Nephron (organoid): ENCODE data around the gene SERGEF.

Experiments used
- H3K27ac Mint-ChIP-seq, 3 experiments: 2 replicates each; pipeline ENCODE4 v1.8.0; 2020; ENCODE audit warnings: mixed read lengths in 3 of 3, mild to moderate bottlenecking in 2 of 3, moderate library complexity in 1 of 3
- H3K27me3 Mint-ChIP-seq: 2 replicates; pipeline ENCODE4 v1.8.0; 2021; ENCODE audit warnings: low read depth, mild to moderate bottlenecking, moderate library complexity, mixed read lengths
- H3K36me3 Mint-ChIP-seq: 2 replicates; pipeline ENCODE4 v1.8.0; 2020; ENCODE audit warnings: low read depth, mixed read lengths
- H3K4me1 Mint-ChIP-seq: 2 replicates; pipeline ENCODE4 v1.8.0; 2020; ENCODE audit warnings: mixed read lengths
- H3K4me3 Mint-ChIP-seq, 3 experiments: 2 replicates each; pipeline ENCODE4 v1.8.0; 2020; ENCODE audit warnings: mild to moderate bottlenecking in 3 of 3, mixed read lengths in 3 of 3, moderate library complexity in 2 of 3
- H3K9me3 Mint-ChIP-seq: 2 replicates; pipeline ENCODE4 v1.8.0; 2020; ENCODE audit warnings: mixed read lengths
- CTCF ChIP-seq, 3 experiments: fragments of 200-600 bp; sonication (generic); IDR thresholded peaks; one replicate each; pipeline ENCODE4 v1.5.0; 2021; ENCODE audit warnings: antibody characterized with exemption in 3 of 3; ENCODE audit not compliant: unreplicated experiment in 3 of 3

SERGEF gene

GRCh38 chr11:18016789-18017188, 3.9 kb upstream of the SERGEF start:
- no peak for TF ChIP-seq CTCF (IDR thresholded peaks at IDR 0.05; ENCODE audit: unreplicated experiment in 3 of 3)
- H3K27me3 Mint-ChIP-seq, result peaks cover 25% of the 10 kb centered on the region
- no peak overlapping the region for H3K27ac Mint-ChIP-seq
- peaks cover 12% of the 10 kb centered on the region for H3K4me1 Mint-ChIP-seq
- H3K4me3 Mint-ChIP-seq, result peak overlapping the region in 1 of 3 experiments; percentile 39
- H3K9me3 Mint-ChIP-seq, result no peaks in the 10 kb centered on the region
- H3K36me3 Mint-ChIP-seq, result no peaks in the 10 kb centered on the region

- H3K4me1 Mint-ChIP-seq, result peaks cover 13% of the 10 kb centered on the region
- H3K27me3 Mint-ChIP-seq, result peaks cover 27% of the 10 kb centered on the region
- H3K36me3 Mint-ChIP-seq, result no peaks in the 10 kb centered on the region
- H3K9me3 Mint-ChIP-seq, result no peaks in the 10 kb centered on the region
- no peak overlapping the region for H3K27ac Mint-ChIP-seq
- no peak for TF ChIP-seq CTCF (IDR thresholded peaks at IDR 0.05; ENCODE audit: unreplicated experiment in 3 of 3)
- H3K4me3 Mint-ChIP-seq, result peak overlapping the region; percentile 65 to 77 (median 69)
Measured at GRCh38 chr11:18014876-18015275, 2.0 kb upstream of the SERGEF start.

- no peaks in the 10 kb centered on the region for H3K36me3 Mint-ChIP-seq
- H3K9me3 Mint-ChIP-seq, result no peaks in the 10 kb centered on the region
- peak overlapping the region; percentile 95 to 99 (median 96) for H3K4me3 Mint-ChIP-seq
- no peak for TF ChIP-seq CTCF (IDR thresholded peaks at IDR 0.05; ENCODE audit: unreplicated experiment in 3 of 3)
- peaks cover 13% of the 10 kb centered on the region for H3K4me1 Mint-ChIP-seq
- peak overlapping the region; percentile 16 to 87 (median 61) for H3K27ac Mint-ChIP-seq
- peaks cover 25% of the 10 kb centered on the region for H3K27me3 Mint-ChIP-seq
Measured at GRCh38 chr11:18013790-18014507, 1.1 kb upstream of the SERGEF start.

- H3K27me3 Mint-ChIP-seq, result peaks cover 25% of the 10 kb centered on the region
- peaks cover 13% of the 10 kb centered on the region for H3K4me1 Mint-ChIP-seq
- peak overlapping the region; percentile 88 to 99 (median 92) for H3K4me3 Mint-ChIP-seq
- H3K27ac Mint-ChIP-seq, result peak overlapping the region; percentile 21 to 58 (median 32)
- H3K9me3 Mint-ChIP-seq, result no peaks in the 10 kb centered on the region
- no peak for TF ChIP-seq CTCF (IDR thresholded peaks at IDR 0.05; ENCODE audit: unreplicated experiment in 3 of 3)
- H3K36me3 Mint-ChIP-seq, result no peaks in the 10 kb centered on the region
Measured at GRCh38 chr11:18012122-18012905, 533 bp downstream of the SERGEF start.

- H3K9me3 Mint-ChIP-seq, result no peaks in the 10 kb centered on the region
- no peak for TF ChIP-seq CTCF (IDR thresholded peaks at IDR 0.05; ENCODE audit: unreplicated experiment in 3 of 3)
- H3K4me1 Mint-ChIP-seq, result peaks cover 13% of the 10 kb centered on the region
- H3K27me3 Mint-ChIP-seq, result peaks cover 25% of the 10 kb centered on the region
- peaks cover 1% of the 10 kb centered on the region for H3K36me3 Mint-ChIP-seq
- peak overlapping the region; percentile 88 to 99 (median 92) for H3K4me3 Mint-ChIP-seq
- peak overlapping the region; percentile 21 to 58 (median 32) for H3K27ac Mint-ChIP-seq
Measured at GRCh38 chr11:18011633-18012032, 1.2 kb downstream of the SERGEF start.
